Measurements from ENCODE around the gene MYOZ3.

Gene MYOZ3

DNA sequence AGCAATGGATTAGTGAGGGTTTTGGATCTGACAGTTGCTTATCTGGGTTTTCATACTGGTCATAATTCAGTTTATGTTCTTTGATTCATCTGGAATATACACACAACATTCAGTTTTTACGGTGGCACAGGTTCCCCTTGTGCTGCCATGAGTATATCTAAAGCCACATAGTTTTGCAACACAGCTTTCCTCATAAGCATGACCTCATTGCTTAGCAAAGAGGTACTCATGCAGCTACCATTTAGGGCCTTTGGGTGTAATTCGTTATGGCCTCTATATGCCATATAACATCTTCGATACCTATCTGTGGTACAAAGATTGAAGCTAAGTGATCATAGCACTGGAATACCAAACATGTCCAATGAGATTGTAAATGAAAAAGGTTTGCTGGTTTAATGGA lies 42.7 kb downstream of the MYOZ3 start:
- no peak for DNase-seq (ENCODE audit: low spot score)

DNA sequence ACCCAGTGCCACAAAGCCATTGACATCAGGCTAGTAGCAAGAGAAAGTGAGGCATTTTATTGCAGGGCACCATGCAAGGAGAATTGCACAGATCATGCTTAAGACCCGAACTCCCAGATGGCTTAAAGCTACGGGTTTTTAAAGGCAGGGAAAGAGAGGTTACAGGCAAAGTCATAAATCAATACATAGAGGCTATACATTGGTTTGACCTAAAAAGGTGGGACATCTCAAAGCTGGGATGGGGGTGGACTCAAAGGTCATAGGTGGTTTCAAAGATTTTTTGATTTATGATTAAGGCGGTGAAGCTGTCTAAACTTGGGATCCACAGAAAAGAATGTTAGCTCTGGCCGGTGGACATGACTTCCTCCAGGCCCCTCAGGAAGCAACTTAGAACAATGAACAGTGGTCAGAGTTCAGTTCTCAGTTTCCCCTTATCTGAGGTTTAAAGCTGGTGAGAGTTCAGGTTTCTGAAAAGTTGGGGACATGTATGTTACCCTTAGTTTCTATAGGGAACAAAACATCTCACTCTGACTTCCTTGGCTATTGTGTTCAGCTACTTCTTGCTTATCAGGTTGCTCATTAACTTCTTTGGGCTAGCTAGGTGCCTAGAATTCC lies 45.8 kb downstream of the MYOZ3 start:
- DNase-seq (ENCODE audit: low spot score), result no peak

DNA sequence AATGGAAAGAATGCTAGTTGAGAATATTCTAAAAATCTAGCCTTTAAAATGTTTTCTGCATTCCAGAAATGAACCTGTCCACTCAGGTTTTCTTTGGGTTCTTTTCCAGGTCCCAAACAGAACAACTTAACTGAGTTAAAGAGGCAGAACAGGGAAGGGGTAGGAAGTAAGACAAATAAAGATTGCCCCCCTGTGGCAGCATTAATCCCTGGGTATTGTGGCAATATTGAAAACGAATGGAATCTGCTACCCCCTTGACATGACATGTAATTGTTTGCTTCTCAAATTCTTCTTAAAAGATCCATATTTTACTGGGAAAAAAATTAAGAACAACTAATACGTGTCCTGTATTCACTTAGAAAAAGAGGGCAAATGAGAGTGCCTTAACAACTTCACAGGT lies 49.1 kb downstream of the MYOZ3 start:
- DNase-seq (ENCODE audit: low spot score), result no peak

DNA sequence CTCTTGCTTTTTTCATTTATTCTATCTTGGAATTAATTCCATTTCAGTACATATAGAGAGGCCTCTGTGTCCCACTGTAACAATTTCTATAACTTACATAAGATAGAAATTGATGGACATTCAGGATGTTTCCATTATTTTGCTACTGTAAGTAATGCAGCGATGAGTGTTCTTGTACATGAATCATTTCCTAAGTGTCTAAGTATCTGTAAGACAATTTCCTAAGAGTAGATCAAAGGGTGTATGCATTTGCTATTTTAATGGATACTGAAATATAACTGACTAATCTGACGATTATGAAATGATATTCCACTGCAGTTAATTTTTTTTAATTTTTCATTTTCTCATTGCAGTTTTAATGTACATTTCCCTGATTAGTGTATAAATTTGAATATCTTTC lies 62.8 kb downstream of the MYOZ3 start:
- DNase-seq (ENCODE audit: low spot score), result no peak
